Colonic mucosa (tissue), 4 donors: Measurements from ENCODE around the gene MREG. TPM values are rescaled to one million over a fixed set of nuclear protein-coding genes. Genes with fewer than 3 reads are reported as not detected.
A peak's percentile ranks its signal among the peaks of the same experiment; 100 is the strongest.

ENCODE experiments used
- DNase-seq: peaks from one replicate; pipeline ENCODE4 v3.0.0-alpha.2; 2020
- H3K27ac ChIP-seq: fragments of 200-600 bp; one replicate; pipeline ENCODE4 v1.8.0; 2021
- H3K27me3 ChIP-seq: fragments of 200-600 bp; one replicate; pipeline ENCODE4 v1.8.0; 2021
- H3K36me3 ChIP-seq: fragments of 200-600 bp; one replicate; pipeline ENCODE4 v1.8.0; 2021
- H3K4me1 ChIP-seq: fragments of 200-600 bp; one replicate; pipeline ENCODE4 v1.8.0; 2021; ENCODE audit warnings: mild to moderate bottlenecking
- H3K4me3 ChIP-seq: fragments of 200-600 bp; one replicate; pipeline ENCODE4 v1.8.0; 2021
- H3K9ac ChIP-seq, 2 donors: one replicate each; pipeline ENCODE4 v1.7.0; 2013; ENCODE audit warnings: control low read depth in 2 of 2, low read depth in 2 of 2, low read length in 2 of 2
- H3K9me3 ChIP-seq: fragments of 200-600 bp; one replicate; pipeline ENCODE4 v1.8.0; 2021
- CTCF ChIP-seq: fragments of 200-600 bp; IDR thresholded peaks from one replicate; pipeline ENCODE4 v1.8.0; 2022; ENCODE audit warnings: antibody characterized with exemption, mild to moderate bottlenecking
- intact Hi-C: fragments of 100-400 bp; cut with DNase I; formaldehyde crosslinking; loops from one replicate; pipeline ENCODE4 v1.14.1; 2022
- total RNA-seq, 2 donors: library from RNA; stranded (reverse); fragmentation: NEBNext Ultra II Directional in 1 of 2; extraction: Animal tissue kit (Norgen Biotek cat#: 25700) in 1 of 2; gene quantifications; one replicate each; pipeline ENCODE4 v1.2.1, GENCODE V29; 2021
- donor health status: healthy.
- donor health status: DM: no; HTN: no; CAD: no.
- donor health status: DM: no; HTN: no; CAD: no.

The MREG gene
- total RNA-seq, 2 donors from 2014 or later = 8.5 to 9.4 TPM

- Histone ChIP-seq H3K4me1 (no peaks in the 10 kb centered on the region), H3K36me3 (no peaks in the 10 kb centered on the region), H3K27me3 (no peaks in the 10 kb centered on the region), H3K9me3 (no peaks in the 10 kb centered on the region), H3K9ac (no peak overlapping the region), H3K27ac (no peak overlapping the region), H3K4me3 (no peak overlapping the region)
- TF ChIP-seq CTCF = no peak
- DNase-seq = no peak
- intact Hi-C loops = loop anchor here (5.0 kb wide), 1 partner anchor 69 kb away; no protein-coding TSS in a partner anchor
These were observed 60.3 kb downstream of the MREG start for GRCh38 chr2:215952860-215953637.

- intact Hi-C loops = loop anchor here (5.0 kb wide), 1 partner anchor 71 kb away; no protein-coding TSS in a partner anchor
- no peaks in the 10 kb centered on the region for H3K27me3 ChIP-seq
- no peaks in the 10 kb centered on the region for H3K9me3 ChIP-seq
- no peaks in the 10 kb centered on the region for H3K4me1 ChIP-seq
- no peak for TF ChIP-seq CTCF
- H3K36me3 ChIP-seq = no peaks in the 10 kb centered on the region
- H3K27ac ChIP-seq = no peak overlapping the region
- no peak for DNase-seq
- H3K9ac ChIP-seq = no peak overlapping the region
- H3K4me3 ChIP-seq = no peak overlapping the region
These were observed 61.8 kb downstream of the MREG start for GRCh38 chr2:215951558-215951957.

- H3K4me1 ChIP-seq = no peaks in the 10 kb centered on the region
- no peak overlapping the region for H3K27ac ChIP-seq
- no peak for DNase-seq
- TF ChIP-seq CTCF = peak; percentile 50
- intact Hi-C loops = loop anchor here (5.0 kb wide), 1 partner anchor 72 kb away; no protein-coding TSS in a partner anchor
- H3K9ac ChIP-seq = no peak overlapping the region
- no peaks in the 10 kb centered on the region for H3K9me3 ChIP-seq
- H3K27me3 ChIP-seq = no peaks in the 10 kb centered on the region
- no peak overlapping the region for H3K4me3 ChIP-seq
- H3K36me3 ChIP-seq = no peaks in the 10 kb centered on the region
These were observed 63.4 kb downstream of the MREG start for GRCh38 chr2:215949991-215950404.

- Histone ChIP-seq H3K36me3 (no peaks in the 10 kb centered on the region), H3K4me3 (no peak overlapping the region), H3K9me3 (no peaks in the 10 kb centered on the region), H3K27ac (no peak overlapping the region), H3K27me3 (no peaks in the 10 kb centered on the region), H3K9ac (no peak overlapping the region), H3K4me1 (no peaks in the 10 kb centered on the region)
- TF ChIP-seq CTCF = no peak
- intact Hi-C loops = no loop called here
- DNase-seq = no peak
These were observed 65.3 kb downstream of the MREG start for GRCh38 chr2:215948051-215948450.

- intact Hi-C loops = no loop called here
- DNase-seq = no peak
- Histone ChIP-seq H3K27ac (no peak overlapping the region), H3K27me3 (no peaks in the 10 kb centered on the region), H3K36me3 (no peaks in the 10 kb centered on the region), H3K9me3 (no peaks in the 10 kb centered on the region), H3K4me3 (no peak overlapping the region), H3K4me1 (no peaks in the 10 kb centered on the region), H3K9ac (no peak overlapping the region)
- no peak for TF ChIP-seq CTCF
These were observed 66.8 kb downstream of the MREG start for GRCh38 chr2:215946586-215946985.
